Kidney capillary endothelial cell (primary cell): ENCODE data around the gene CC2D1A.
"Not testable (repeated sequence)": the region's sequence is repeated elsewhere in the genome, so short reads cannot be mapped to it uniquely, and the experiment has no call there.

Experiments
- DNase-seq: peaks from one replicate; pipeline ENCODE4 v3.0.0-alpha.2; 2018; ENCODE audit warnings: low spot score

Gene CC2D1A

DNA sequence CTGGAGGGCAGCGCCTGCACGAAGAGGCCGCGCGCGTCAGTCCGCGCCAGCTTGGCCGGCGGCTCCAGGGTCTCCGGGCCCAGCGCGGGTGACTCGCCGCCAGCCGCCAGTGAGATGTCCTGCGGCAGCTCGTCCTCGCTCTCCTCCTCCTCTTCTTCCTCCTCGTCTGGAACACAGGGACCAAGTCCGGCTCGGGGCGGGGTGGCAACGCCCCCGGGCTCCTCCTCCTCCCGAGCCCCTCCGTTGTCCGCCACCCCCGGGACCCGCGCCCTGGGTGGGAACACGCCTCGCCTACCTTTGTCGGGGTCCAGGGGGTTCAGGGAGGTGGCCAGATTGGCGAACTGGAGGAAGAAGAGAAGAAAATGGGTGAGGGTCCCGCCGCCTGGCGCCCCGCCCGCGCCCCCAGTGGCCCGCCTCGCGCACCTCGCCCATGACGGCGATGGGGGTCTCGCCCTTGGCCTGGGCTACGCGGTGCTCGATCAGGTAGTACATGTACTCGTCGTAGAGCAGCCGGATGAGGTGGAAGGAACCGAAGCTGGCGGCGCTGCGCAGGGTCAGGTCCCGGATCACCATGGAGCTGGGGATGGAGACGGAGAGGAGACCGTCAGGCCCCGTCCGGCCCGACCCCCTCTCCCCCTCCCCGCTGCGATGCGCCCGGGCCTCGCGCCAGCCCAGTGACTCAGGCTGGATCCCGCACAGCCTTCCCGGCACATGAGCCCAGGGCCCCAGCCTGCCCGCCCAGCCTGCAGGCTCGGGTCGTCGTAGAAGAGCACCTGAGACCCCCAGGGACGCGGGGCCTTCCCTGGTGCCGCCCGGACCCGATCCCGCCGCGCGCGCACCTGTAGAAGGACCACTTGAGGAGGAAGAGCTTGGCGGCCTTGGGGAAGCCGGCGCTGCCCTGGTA, 57.0 kb downstream of the CC2D1A start:
- DNase-seq: no peak

DNA sequence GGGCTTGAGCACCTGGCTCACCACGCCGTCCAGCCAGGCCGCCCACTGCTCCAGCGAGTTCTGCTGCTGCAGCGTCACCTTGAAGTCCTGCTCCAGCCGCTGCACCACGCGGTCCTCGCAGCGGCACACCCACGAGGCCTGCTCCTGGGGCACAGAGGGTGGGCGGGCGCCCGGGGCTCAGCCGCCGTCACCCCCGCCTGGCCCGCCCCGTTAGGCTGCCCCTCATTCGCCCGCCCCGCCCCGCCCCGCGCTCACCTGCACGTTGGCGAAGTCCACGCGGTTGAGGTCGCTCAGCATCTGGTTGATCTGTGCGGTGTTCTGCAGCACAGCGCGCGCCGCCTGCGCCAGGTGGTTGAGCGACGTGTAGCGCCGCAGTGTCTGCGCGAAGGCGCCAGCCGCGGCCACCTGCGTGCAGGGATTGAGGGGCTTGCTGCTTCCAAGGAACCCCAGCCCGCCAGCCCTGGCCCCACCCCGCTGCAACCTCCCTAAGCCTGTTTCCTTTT, 57.7 kb downstream of the CC2D1A start:
- no peak for DNase-seq

DNA sequence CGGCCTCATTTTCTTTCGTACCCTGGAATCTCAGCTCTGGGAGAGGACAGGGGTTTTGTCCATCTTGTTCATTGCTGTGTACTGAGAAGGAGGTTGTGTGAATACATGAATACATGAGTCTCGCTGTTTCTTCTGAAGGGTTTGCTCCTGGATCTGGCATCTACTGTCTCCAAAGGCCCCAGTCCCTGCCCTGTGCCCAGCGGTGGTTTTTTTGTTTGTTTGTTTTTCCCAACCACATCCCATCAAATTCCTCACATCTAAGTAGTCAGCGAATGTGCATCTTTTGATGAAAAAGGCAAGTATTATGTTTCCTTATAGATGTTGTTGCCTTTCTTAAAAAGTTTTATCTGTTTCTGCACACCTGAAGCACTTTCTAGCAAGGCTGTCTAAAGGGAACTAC, 58.8 kb downstream of the CC2D1A start:
- DNase-seq: no peak

DNA sequence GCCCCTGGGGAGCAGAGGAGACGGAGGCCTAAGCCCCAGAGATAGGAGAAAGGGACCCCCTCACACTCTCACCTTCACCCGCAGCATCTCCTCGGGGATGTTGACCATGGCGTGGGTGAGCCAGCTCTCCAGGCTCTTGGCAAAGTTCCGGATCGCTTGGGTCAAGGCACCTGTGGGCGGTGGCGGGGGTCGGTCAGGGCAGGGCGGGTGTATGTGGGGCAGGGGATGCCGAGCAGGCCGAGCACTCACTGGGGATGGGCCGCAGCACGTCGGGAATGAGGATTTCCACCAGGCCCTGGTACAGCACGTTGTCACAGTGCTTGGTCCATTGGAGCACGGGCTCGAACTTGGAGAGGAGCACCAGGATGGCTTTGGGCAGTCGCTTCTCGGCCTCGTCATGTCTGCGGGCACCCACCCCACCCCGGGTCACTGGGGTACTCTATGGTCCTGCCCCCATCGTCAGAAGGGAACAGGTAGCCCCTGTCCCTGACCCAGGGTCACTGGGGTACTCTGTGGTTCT, 59.4 kb downstream of the CC2D1A start:
- DNase-seq: no peak

DNA sequence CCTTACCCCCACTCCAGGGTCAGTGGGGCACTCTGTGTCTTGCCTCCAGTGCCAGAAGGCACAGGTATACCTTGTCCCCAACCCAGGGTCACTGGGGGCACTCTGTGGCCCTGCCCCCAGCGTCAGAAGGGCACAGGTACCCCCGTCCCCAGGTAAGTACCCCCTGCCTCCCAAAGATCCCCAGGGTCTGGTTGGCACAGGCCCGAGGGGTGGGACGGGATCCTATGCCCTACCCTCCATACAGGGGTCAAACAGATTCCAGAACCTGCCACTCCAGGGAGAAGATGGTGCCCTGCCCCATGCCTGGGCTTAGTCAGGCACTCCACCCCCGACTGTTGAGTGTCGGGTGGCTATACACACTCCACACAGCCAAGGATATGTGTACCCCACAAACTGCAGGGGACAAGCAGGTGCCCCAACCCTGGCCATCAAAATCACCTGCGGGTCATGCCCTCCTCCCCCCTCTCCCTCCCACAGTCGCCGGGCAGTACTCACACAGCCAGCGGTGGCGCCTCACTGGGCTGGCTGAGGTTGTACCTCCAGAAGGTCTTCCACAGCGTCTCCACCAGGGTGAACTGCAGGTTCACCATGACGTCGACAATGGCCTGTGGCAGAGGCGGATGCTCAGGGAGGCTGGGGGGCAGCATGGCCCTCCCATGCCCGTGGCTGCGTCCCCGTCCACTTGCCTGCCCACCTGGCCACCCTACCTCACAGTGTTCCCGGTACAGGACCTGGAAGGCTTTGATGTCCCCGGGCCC, 60.1 kb downstream of the CC2D1A start:
- no peak for DNase-seq

DNA sequence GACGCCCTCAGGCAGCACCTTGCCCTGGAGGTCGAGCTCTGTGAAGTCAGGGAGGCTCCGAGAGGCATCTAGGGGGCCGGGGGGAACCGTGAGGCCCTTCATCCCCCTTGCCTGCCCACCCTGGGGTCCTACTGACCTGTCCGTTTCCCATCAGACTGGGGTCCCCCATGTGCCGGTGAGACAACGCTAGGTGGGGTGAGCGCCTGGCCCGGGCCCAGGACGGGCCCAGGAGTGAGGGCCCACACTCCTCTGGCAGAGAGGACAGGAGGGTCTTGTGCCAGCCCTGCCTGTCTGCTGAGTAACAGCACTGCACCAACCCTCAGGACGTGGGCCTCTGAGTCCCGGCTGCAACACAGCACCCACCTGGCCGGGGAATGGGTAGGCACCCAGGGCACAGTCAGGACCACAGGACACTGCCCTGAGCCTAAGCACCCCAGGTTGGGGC, 60.7 kb downstream of the CC2D1A start:
- DNase-seq: no peak

DNA sequence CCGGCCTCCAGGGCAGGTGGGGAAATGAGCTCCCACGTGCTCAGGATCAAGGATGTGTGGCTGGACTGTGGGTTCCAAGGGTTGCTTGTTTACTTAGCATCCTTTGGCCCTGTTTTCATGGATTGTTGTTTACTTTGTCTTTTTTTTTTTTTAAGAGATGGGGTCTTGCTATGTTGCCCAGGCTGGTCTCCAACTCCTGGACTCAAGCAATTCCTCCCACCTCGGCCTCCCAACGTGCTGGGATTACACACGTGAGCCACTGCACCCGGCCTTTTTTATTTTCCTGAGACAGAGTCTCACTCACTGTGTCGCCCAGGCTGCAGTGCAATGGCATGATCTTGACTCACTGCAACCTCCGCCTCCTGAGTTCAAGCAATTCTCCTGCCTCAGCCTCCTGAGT, 61.2 kb downstream of the CC2D1A start:
- DNase-seq: not testable (repeated sequence)

DNA sequence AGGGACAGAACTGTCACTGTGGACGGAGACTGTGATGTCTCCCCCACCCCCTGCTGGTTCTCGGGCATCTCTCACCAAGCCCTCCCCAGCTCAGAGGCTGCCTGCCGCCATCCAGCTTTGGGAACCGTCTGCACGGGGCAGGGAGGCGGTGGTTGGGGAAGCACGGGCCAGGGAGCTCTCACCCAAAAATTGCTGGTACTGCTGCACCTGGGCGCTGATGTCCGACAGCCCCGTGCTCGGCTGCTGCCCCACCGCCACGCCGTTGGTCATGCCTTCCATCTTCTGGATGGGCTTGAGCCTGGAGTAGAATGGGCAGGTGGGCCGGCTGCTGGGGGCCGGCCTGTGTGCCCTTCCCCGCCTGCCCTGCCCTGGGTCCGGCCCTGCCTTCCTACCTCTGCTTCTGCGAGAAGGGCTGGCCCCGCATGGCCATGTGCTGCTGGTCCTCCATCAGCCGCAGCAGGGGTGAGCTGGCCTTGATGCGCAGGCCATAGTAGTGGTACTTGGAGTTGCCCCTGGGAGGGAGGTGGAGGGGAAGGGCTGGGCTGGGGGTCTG, 62.5 kb downstream of the CC2D1A start:
- no peak for DNase-seq

DNA sequence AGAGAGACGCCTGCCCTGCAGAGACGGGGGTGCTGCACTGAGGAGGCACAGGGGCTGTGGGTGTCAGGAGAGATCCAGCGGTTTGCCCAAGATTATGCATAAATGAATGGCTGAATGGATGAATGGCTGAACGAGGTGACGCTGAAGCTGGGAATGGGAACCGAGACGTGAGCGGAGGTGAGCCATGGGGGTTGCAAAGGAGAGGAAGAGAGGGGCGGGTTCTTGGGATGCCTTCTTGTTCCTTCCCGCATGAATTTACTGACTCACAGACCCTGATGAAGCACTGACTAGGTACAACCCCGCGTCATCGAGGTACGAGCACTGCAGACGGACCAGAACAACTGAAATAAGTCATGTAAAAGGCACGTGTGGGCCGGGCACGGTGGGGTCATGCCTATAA, 63.0 kb downstream of the CC2D1A start:
- DNase-seq: no peak

DNA sequence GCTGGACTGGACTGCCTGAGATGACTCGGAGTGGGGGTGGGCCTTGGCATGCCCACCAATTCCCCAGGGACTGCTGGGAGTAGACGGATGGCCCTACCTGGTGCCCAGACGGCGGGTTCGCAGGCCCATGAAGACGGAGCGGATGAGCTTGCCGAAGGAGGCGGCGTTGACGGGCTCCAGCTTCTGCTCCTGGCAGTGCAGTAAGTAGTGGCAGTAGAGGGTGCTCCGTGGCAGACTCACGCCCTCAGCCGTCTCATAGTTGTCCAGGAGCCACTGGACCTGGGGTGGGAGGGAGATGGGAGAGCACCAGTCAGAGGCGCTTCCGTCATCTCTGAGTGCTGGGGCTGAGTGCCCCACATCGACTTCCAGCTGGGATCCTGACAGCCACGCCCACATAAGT, 63.9 kb downstream of the CC2D1A start:
- no peak for DNase-seq

DNA sequence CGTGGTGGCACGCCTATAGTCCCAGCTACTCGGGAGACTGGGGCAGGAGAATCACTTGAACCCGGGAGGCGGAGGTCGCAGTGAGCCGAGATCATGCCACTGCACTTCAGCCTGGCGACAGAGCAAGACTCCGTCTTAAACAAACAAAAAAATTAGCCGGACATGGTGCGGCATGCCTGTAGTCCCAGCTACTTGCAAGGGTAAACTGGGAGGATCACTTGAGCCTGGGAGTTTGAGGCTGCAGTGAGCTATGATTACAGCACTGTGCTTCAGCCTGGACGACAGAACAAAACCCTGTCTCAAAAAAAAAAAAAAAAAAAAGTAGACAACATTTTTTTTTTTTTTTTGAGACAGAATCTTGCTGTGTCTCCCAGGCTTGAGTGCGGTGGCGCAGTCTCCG, 65.9 kb downstream of the CC2D1A start:
- not testable (repeated sequence) for DNase-seq

DNA sequence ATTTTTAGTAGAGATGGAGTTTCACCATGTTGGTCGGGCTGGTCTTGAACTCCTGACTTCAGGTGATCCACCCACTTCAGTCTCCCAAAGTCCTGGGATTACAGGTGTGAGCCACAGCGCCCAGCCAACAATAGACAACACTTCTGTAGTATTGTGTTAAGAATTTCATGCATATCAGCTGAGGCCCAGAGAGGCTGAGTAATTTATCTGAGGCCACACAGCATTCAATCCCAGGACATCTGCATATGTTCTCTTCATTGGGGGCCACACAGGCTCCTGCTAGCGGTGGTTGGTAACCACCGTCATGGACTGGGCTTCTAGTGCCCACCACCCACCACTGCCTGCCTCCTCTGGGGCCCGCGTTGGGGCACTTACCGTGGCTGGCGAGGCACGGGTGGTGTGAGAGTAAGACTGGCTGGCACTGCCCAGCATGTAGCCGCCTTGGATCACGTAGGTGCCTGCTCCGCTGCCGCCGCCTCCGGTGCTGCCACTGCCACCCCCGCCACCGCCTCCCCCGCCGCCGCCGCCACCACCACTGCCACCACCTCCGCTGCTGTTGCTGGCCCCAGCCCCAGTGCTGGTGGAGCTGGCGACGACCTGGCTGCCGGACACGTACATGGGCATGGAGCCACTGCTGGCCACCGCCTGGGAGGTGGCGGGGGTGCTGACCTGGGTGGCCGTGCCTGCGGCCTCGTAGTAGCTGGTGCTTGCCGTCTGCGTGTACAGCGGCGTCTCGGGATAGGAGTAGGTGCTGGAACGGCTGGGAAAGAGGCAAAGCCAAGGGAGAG, 66.6 kb downstream of the CC2D1A start:
- no peak for DNase-seq

DNA sequence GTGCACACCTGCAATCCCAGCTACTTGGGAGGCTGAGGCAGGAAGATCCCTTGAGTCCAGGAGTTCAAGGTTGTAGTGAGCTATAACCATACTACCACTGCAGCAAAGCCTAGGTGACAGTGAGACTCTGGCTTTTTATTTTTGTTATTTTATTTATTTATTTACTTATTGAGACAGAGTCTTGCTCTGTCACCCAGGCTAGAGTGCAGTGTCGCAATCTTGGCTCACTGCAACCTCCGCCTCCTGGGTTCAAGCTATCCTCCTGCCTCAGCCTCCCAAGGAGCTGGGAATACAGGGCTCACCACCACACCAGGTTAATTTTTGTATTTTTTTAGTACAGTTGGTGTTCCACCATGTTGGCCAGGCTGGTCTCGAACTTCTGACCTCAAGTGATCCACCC, 67.5 kb downstream of the CC2D1A start:
- DNase-seq: not testable (repeated sequence)

DNA sequence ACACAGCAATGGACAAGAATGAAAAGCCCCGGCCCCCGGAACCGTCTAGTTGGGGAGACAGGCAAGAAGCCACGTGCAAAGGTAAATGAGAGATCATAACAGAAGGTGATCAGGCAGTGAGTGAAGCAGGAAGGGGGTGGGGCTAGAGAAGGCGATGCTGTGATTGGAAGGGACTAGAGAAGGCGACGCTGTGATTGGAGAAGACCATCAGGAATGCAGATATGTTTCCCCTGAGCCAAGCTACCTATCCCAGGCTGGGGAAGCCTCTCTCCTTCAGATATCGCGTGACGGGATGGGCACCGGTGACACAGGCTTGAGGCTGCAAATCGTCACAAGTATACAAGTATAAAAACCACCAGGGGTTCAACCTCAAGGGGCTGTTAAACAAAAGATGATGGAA, 68.1 kb downstream of the CC2D1A start:
- DNase-seq: no peak

DNA sequence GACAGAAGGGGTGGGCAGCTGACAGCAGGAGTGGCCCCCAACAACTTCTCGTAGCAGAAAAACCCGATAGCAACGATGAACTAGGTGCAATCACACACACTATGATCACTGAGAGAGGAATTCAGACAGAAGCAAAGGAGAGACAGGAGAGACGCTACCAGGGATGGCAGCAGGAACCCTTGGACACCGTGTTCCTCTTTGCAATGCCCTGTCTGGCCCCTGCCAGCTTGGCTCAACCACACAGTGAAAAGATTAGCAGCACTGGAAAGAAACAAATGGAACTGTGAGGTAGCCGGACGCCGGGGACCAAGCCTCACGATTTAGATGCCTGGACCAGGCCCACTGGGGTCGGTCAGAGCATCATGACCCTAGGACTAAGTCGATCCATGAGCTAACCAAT, 69.9 kb downstream of the CC2D1A start:
- DNase-seq: no peak

DNA sequence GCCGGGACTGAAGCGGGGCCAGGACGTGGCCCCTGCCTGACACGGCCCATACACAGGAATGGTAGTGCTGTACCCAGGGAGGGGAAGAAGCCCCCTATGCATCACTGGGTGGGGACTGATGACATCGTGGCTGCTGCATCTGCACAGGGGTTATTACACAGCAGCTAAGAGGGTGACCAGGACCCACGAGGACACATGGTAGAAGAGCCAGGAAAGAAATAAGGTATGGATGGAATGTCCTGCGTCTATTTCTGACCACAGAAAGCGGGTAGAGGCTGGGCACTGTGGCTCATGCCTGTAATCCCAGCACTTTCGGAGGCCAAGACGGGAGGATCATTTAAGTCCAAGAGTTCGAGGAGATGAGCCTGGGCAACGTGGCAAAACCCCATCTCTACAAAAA, 70.4 kb downstream of the CC2D1A start:
- DNase-seq: no peak

DNA sequence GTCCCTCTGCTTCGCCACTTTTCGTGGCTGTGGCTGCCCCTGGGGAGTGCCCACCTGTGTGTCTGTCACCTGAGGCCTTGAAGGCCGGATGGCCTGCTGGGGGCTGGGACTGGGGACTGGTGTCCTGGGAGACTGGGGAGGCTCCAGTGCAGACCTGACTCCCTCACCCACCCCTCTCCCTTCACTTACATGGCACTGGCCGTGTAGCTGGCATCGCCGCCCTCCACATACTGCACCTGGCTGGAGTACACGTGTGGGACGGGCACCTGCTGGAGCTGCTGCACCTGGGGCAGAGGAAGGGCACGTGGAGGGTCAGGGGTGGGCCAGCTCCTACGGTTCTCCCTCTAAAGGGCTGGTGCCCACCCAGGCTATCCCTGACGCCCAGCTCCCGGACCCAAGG, 71.8 kb downstream of the CC2D1A start:
- no peak for DNase-seq

DNA sequence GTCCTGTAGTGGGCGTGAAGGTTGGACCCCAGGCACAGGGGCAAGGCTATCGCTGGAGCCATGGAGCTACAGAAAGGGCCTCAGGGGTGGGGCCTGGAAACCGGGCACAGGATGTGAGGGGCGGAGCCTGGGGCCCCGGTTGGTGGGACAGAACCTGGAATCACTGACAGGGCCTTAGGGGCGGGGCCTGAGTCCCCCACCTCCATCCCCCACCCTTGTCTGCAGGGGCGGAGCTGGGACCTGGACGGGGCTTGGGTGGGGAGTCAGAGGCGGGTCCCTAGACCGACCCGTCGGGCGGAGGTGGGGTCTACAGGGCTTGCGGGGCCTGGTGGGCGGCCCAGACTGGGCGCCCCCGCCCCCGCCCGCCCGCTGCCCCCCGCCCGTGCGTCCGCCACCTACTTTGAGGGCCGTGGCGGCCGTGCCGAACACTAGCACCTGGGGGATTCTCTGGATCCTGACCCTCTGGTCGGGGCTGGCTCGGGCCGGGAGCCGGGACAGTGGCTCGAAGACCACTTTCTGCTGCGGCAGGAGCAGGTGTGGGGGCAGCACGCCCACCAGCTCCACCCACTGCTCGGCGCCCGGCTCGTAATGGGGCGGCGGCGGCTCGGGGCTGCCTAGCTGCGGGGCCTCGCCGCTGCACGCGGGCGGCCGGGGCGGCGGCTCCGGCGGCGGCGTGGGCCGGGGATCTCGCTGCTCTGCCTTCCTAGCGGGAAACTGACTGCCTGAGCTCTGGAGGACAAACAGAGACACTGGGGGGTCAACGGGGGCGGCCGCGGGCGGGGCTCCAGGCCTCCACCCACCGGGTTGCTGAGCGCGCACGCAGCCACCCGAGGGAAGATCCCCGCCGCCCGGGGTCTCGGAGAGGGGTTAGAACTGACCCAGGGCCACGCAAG, 72.6 kb downstream of the CC2D1A start:
- DNase-seq: peak; percentile 25

DNA sequence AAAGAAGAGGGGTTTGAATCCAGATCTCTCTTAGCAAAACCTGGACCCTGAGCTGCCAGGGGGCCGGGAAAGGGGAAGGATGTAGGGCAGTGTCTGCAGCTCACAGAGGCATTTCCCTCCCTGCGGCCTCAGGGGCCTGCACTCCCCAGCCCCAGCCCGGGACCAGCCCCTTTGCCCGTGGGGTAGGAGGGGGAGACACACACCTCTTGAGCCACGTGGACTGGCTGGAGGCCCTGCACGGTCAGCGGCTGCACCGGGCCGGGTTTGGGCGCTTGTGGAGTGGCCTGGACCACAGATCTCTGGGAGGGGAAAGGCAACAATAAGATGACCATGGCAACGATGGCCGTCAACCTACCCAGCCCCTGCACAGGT, 73.2 kb downstream of the CC2D1A start:
- no peak for DNase-seq

DNA sequence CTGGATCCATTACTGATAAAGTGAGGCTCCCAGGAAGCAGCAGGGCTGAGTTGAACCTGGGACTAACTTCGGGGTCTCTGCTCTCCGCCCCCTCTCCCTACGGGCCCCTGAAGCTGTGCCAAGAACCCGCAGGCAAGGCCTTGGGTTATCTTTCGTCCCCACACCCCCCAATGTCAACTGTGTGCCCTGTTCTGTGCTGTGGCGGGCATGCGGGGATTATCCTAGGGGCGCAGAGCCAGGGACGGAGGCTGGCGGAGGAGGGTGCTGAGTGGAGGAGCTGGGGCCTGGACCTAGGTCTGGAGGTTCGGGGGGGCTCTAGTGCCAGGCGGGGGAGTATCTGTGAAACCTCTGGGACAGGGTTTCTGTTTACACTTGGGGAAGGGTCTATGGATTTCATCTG, 73.7 kb downstream of the CC2D1A start:
- DNase-seq: no peak

DNA sequence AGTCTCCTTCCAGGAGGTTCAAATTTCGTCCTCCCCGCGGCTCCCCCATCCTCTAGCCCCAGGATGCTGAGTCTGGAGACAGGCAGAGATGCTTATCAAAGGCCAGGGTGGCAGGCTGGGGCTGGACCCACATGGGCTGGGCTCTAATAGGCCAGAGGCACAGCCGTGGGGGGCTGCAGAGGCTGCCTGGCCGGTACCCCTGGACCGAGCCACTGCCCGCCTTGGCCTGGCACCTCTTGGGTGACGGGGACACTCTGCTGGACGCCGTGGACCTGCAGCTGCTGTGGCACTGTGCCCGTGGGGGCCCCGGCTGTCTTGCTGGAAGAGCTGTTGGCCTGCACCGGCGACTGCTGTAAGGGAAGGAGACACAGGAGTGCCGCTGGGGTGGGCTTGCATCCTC, 74.3 kb downstream of the CC2D1A start:
- no peak for DNase-seq
